HG03097 (cell line): ENCODE data around the gene UPF1.

Source experiments
- ATAC-seq: cut with Tn5 transposase; IDR thresholded peaks from one replicate; pipeline ENCODE4 v1.9.1; 2021; ENCODE audit not compliant: unreplicated experiment, low FRiP score

UPF1 gene

DNA sequence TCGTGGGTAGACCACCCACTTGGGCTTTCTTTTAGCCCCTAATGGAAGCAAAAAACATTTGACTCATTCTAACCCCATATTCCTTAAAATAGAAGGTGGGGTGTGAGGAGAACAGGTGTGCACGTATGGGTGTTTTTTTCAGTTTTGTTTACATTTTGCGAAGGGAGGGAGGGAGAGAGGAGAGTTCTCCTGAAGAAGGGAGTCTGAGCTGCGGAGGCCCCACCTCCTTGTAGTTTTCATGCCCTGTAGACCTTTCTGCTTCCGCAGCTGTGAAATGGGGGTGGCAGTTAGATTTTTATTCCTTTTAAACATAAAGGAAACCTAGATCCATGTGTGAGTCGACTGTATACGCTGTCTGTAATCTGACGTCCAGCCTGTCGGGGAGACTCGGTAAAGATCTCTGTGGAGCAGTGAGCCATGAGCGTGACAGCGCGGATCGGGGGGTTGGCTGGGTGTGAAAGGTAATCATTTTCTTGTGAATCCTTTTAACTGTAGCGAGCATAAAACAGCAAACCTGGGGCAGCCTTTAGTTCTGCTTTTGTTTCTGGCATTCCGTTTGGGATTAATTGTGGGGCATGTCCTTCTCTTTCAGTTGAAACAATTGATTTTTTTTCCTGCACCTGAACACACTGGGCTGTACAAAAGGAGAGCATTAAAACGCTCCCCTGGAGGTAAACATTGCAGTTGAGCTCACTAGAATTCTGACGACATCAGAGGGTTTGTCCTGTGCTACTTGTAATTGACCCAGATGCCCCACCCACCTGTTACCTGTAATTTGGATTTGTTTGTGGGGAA, 2.3 kb downstream of the UPF1 start:
- ATAC-seq = no peak

DNA sequence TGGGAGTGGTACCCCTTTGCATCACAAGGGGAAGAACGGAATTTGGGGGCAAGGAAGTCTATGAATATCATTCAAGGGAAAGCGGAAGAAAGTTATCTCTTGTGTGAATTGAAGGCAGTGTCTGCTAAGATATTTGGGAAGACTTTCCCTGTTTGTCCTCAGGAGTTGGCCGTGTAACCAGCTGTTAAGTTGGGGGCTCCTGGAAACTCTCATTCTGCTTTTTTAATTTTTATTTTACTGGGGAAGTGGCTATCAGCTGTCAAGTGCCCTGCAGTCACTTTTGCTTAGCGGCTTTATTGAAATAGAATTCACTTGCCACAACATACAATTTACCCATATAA, 2.9 kb downstream of the UPF1 start:
- ATAC-seq = no peak

- no peak for ATAC-seq
Observed at GRCh38 chr19:18839465-18840287, 7.9 kb downstream of the UPF1 start.

DNA sequence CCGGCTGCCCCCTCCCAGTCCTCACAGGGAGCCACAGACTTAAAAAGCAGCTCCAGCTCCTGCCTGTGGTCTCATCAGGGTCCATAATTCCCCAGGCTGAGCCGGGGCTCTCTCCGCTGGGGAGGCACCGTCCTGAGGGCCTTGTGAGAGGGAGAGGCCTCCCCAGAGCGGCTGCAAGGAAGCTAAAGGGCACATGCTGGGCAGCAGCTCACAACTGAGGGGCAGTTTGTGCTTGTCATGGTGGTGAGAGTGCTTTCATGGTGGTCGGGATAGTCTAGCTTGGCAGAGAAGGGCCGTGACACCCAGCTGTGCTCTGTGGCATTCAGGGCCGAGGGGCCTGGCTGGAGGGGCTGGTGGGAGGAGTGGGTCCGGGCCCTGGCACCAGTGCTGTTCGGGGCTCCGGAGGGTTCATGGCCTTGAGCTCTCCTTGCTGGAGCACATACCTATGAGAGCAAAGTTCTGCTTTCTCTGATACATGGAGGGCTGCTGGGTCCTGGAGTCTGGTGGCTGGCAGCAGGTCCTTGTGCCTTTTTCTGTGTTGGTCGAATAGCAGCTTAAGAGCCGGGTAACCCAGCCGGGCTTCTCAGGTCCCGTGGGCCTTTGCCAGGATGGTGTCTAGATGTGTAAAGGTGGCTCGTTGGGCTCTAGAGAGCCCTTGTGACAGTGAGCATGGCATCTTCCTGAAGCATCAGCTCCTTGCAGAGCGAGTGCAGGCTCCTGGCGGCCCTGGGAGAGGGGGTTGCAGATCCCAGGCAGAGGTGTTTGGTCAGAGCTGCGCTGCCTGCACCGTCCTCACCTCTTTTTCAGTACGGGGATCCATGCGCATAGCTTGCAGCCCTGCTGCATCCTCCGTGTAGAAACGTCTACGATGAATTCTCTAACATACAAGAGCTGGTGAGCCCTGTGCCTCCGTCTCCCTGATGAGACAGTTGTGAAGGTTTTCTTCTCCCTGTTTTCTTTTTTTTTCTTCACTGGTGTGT, 8.8 kb downstream of the UPF1 start:
- ATAC-seq = no peak

GRCh38 chr19:18841400-18841799, 9.6 kb downstream of the UPF1 start:
- ATAC-seq = no peak

GRCh38 chr19:18842166-18842565, 10.4 kb downstream of the UPF1 start:
- no peak for ATAC-seq

GRCh38 chr19:18843960-18844359, 12.2 kb downstream of the UPF1 start:
- no peak for ATAC-seq

- ATAC-seq = no peak
Observed at GRCh38 chr19:18844806-18845329, 13.1 kb downstream of the UPF1 start.

DNA sequence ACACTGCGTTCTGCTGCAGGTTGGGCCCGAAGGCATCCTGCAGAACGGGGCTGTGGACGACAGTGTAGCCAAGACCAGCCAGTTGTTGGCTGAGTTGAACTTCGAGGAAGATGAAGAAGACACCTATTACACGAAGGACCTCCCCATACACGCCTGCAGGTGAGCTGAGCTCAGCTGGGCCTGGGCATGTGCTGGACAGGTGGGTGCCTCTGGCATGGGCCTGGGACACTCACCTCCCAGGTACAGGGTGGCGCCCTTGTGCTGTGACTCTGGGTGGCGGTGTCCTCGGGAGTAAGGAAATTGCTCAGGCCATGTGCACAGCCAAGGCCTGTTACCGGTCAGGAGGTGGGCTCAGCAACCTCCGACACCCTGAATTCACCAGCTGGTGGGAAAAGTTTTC, 14.2 kb downstream of the UPF1 start:
- no peak for ATAC-seq

DNA sequence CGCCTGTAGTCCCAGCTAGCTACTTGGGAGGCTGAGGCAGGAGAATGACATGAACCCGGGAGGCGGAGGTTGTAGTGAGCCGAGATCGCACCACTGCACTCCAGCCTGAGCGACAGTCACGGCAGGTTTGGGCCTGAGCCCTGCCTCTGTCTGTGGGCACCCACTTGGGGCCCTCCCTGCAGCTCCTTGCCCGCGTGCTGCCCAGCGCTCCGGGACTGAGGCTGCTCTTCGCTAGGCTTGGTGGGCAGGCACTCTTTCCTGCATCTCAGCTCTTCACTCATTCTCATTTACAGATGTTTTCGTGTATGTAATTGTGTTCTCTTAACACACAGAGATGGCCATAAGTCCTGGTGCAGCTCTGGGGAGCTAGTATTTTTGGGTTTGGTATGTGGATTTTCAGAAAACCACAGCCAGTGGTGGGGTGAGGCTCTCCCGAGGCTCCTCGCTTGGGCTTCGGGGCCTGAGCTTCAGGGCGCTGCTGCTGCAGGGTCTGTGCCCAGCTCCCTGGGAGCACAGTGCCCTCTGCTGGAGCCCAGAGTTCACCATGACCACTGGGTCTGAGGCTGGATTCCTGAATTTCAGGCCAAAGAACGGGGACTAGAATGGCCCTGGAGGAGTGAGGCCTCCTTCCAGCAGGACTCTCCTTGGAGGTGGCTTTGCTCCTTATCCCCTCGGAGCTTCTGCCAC, 15.2 kb downstream of the UPF1 start:
- no peak for ATAC-seq

- no peak for ATAC-seq
Observed at GRCh38 chr19:18847549-18848463, 16.0 kb downstream of the UPF1 start.

GRCh38 chr19:18848878-18849661, 17.3 kb downstream of the UPF1 start:
- ATAC-seq = no peak

DNA sequence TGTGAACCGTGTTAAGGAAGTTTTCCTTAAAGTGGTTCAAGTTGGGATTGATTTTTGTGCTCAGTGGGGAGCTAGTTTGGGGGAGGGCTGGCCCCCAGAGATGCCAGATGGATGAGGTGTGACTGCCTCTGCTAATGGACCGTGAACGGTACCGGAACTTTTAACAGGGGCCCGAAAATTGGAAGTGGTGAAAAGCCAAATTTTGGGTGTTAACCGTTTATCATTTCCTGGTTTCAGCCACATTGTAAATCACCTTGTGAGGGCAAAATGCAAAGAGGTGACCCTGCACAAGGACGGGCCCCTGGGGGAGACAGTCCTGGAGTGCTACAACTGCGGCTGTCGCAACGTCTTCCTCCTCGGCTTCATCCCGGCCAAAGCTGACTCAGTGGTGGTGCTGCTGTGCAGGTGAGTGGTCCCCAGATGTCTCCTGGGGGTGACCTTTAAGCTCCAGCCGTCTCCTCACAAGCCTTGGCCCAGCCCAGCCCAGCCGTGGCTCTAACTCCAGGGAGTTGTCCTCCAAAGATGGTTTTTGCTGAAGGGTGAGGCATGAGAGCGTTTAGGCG, 18.2 kb downstream of the UPF1 start:
- no peak for ATAC-seq

GRCh38 chr19:18850471-18851375, 19.0 kb downstream of the UPF1 start:
- ATAC-seq = no peak

- no peak for ATAC-seq
Observed at GRCh38 chr19:18851673-18852325, 20.0 kb downstream of the UPF1 start.

- ATAC-seq = no peak
Observed at GRCh38 chr19:18852648-18853047, 20.9 kb downstream of the UPF1 start.
